Parathyroid adenoma (tissue), 2 donors: Measurements from ENCODE around the gene AP4E1.
"Not testable (repeated sequence)": the region's sequence is repeated elsewhere in the genome, so short reads cannot be mapped to it uniquely, and the experiment has no call there.

Experiments used
- H2AFZ ChIP-seq: fragments of 300-600 bp; sonication (generic); one replicate; pipeline ENCODE4 v1.7.0; 2017; ENCODE audit warnings: antibody characterized with exemption, mild to moderate bottlenecking
- H3K27ac ChIP-seq: fragments of 300-600 bp; sonication (generic); one replicate; pipeline ENCODE4 v1.7.0; 2017
- H3K27me3 ChIP-seq: fragments of 300-600 bp; sonication (generic); one replicate; pipeline ENCODE4 v1.7.0; 2017; ENCODE audit warnings: low read length; ENCODE audit not compliant: control insufficient read depth, insufficient read depth
- H3K36me3 ChIP-seq: fragments of 300-600 bp; sonication (generic); one replicate; pipeline ENCODE4 v1.7.0; 2017; ENCODE audit warnings: low read length; ENCODE audit not compliant: control insufficient read depth, insufficient read depth
- H3K4me1 ChIP-seq: fragments of 300-600 bp; sonication (generic); one replicate; pipeline ENCODE4 v1.7.0; 2017; ENCODE audit warnings: control low read depth
- H3K4me2 ChIP-seq: fragments of 300-600 bp; sonication (generic); one replicate; pipeline ENCODE4 v1.7.0; 2017; ENCODE audit warnings: low read length
- H3K4me3 ChIP-seq: fragments of 300-600 bp; sonication (generic); one replicate; pipeline ENCODE4 v1.7.0; 2017; ENCODE audit warnings: low read depth, low read length
- H3K79me2 ChIP-seq: fragments of 300-600 bp; sonication (generic); one replicate; pipeline ENCODE4 v1.7.0; 2017; ENCODE audit warnings: control low read depth
- H3K9ac ChIP-seq: fragments of 300-600 bp; sonication (generic); one replicate; pipeline ENCODE4 v1.7.0; 2017; ENCODE audit warnings: mild to moderate bottlenecking
- H3K9me3 ChIP-seq: fragments of 300-600 bp; sonication (generic); one replicate; pipeline ENCODE4 v1.7.0; 2017; ENCODE audit warnings: low read length; ENCODE audit not compliant: control insufficient read depth
- TF ChIP-seq, protein P1 (sequence below): fragments of 300-600 bp; sonication (generic); IDR thresholded peaks from one replicate; pipeline ENCODE4 v1.7.0; 2017; ENCODE audit warnings: antibody characterized with exemption, mild to moderate bottlenecking
- donor health status: primary hyperparathyroidism.

Gene AP4E1

DNA sequence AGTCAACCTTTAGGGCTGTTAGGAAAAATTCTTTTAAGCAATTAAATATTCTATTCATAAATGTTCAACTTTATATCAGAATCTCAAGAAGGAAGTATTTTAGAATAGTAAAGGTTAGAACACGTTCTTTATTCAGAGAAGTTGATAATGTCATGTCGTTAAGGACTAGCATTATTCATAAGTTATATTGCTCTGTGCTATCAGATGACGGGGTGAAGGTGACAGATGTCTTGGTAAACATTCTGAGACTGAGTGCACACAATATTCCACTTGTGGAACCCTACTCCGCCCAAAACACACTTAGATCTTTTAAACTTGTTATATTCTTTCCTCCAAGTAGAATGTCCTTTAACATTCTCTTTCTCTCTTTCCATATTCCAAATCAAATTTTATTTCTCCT is 7.9 kb downstream of the AP4E1 start:
- Histone ChIP-seq H3K4me3 (no peak overlapping the region), H3K79me2 (peaks cover 3% of the 10 kb centered on the region), H3K4me2 (no peak overlapping the region), H2AFZ (no peak overlapping the region), H3K9ac (no peak overlapping the region), H3K27ac (no peak overlapping the region), H3K4me1 (no peaks in the 10 kb centered on the region), H3K9me3 (no peaks in the 10 kb centered on the region), H3K36me3 (no peaks in the 10 kb centered on the region), H3K27me3 (no peaks in the 10 kb centered on the region)
- TF ChIP-seq, protein P1, sequence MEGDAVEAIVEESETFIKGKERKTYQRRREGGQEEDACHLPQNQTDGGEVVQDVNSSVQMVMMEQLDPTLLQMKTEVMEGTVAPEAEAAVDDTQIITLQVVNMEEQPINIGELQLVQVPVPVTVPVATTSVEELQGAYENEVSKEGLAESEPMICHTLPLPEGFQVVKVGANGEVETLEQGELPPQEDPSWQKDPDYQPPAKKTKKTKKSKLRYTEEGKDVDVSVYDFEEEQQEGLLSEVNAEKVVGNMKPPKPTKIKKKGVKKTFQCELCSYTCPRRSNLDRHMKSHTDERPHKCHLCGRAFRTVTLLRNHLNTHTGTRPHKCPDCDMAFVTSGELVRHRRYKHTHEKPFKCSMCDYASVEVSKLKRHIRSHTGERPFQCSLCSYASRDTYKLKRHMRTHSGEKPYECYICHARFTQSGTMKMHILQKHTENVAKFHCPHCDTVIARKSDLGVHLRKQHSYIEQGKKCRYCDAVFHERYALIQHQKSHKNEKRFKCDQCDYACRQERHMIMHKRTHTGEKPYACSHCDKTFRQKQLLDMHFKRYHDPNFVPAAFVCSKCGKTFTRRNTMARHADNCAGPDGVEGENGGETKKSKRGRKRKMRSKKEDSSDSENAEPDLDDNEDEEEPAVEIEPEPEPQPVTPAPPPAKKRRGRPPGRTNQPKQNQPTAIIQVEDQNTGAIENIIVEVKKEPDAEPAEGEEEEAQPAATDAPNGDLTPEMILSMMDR = no peak

DNA sequence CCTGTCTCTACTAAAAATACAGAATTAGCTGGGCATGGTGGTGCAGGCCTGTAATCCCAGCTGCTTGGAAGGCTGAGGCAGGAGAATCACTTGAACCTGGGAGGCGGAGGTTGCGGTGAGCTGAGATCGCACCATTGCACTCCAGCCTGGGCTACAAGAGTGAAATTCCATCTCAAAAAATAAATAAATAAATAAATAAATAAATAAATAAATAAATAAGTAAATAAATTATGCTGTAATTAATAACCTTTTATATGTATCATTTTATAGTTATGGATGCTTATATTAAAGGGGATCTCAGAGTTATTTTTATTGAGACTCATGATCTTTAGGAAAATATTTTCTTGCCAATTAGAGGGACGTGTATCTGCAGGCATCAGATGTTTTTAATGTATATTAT is 10.9 kb downstream of the AP4E1 start:
- H3K27me3 ChIP-seq, H3K36me3 ChIP-seq: not testable (repeated sequence)

DNA sequence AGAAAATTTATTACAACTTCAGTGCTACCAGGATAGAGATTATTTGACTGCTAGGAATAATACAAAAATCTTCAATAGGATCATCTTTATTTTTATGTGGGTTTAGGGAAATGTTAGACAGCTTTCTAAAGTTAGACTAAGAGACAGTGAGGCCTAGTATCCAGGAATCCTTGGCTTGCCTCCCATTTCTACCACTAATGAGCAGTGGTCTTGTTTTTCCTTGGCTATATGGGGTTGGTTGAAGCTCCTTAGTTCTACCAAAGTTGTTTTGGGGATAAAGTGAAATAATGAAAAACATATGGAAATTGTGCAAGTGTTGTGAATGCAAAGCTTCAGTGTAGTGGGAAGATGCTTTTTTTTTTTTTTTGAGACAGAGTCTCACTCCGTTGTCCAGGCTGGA is 16.8 kb downstream of the AP4E1 start:
- Histone ChIP-seq H3K9ac (no peak overlapping the region), H3K4me1 (no peaks in the 10 kb centered on the region), H3K4me2 (no peak overlapping the region), H3K79me2 (no peaks in the 10 kb centered on the region), H3K27me3 (no peaks in the 10 kb centered on the region), H3K9me3 (no peaks in the 10 kb centered on the region), H3K27ac (no peak overlapping the region), H3K36me3 (no peaks in the 10 kb centered on the region), H2AFZ (no peak overlapping the region), H3K4me3 (no peak overlapping the region)
- TF ChIP-seq, protein P1 = no peak

More for the DNA sequence above, 10.9 kb downstream of the AP4E1 start:
- not testable (repeated sequence) for H3K4me3 ChIP-seq, H3K4me1 ChIP-seq, H3K9me3 ChIP-seq, H3K27ac ChIP-seq, H3K79me2 ChIP-seq, H3K4me2 ChIP-seq, H3K9ac ChIP-seq, H2AFZ ChIP-seq

- H3K79me2 ChIP-seq = no peaks in the 10 kb centered on the region
- H3K4me2 ChIP-seq = no peak overlapping the region
- H2AFZ ChIP-seq = no peak overlapping the region
- H3K4me1 ChIP-seq = no peaks in the 10 kb centered on the region
- no peak overlapping the region for H3K9ac ChIP-seq
- H3K27me3 ChIP-seq = no peaks in the 10 kb centered on the region
- no peak overlapping the region for H3K4me3 ChIP-seq
- H3K36me3 ChIP-seq = no peaks in the 10 kb centered on the region
- H3K9me3 ChIP-seq = no peaks in the 10 kb centered on the region
- no peak overlapping the region for H3K27ac ChIP-seq
- TF ChIP-seq, protein P1 = no peak
Measured at GRCh38 chr15:50929062-50929461, 20.6 kb downstream of the AP4E1 start.

- Histone ChIP-seq H3K9me3 (no peaks in the 10 kb centered on the region), H2AFZ (no peak overlapping the region), H3K4me1 (no peaks in the 10 kb centered on the region), H3K27me3 (no peaks in the 10 kb centered on the region), H3K79me2 (no peaks in the 10 kb centered on the region), H3K9ac (no peak overlapping the region), H3K4me2 (no peak overlapping the region), H3K27ac (no peak overlapping the region), H3K4me3 (no peak overlapping the region), H3K36me3 (no peaks in the 10 kb centered on the region)
- TF ChIP-seq, protein P1 = no peak
Measured at GRCh38 chr15:50930792-50931191, 22.3 kb downstream of the AP4E1 start.
